ENCODE data around the gene CA12. TPM values are rescaled to one million over a fixed set of nuclear protein-coding genes. Genes with fewer than 3 reads are reported as not detected.

The CA12 gene
- total and polyA plus RNA-seq, 2 of the 8 experiments (the other 6 are each of a cell fraction or from before 2014, with no cell fraction given) = 4.7 to 4.9 TPM

DNA sequence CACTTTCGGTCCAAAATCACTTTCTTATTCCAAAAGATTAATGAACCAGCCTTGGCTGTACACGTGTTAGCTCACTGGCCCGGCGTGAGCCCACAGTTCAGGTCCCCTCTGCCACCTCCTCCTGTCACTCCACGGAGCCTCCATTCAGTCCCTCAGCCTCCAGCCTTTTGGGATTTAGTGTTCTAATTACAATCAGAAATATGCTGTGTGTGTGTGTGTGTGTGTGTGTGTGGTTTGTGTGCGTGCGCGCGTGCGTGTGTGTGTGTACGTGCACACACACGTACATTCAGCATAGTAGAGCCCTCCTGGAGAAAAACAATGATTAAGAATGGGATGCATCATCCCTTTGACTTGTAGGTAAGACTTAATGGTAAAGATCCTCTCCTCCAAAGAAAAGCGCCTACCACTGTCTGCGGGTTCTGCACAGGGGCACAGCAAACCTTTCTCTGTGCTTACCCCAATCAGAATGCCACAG lies 801 bp downstream of the CA12 start (continued):
- TF ChIP-seq, protein P1, sequence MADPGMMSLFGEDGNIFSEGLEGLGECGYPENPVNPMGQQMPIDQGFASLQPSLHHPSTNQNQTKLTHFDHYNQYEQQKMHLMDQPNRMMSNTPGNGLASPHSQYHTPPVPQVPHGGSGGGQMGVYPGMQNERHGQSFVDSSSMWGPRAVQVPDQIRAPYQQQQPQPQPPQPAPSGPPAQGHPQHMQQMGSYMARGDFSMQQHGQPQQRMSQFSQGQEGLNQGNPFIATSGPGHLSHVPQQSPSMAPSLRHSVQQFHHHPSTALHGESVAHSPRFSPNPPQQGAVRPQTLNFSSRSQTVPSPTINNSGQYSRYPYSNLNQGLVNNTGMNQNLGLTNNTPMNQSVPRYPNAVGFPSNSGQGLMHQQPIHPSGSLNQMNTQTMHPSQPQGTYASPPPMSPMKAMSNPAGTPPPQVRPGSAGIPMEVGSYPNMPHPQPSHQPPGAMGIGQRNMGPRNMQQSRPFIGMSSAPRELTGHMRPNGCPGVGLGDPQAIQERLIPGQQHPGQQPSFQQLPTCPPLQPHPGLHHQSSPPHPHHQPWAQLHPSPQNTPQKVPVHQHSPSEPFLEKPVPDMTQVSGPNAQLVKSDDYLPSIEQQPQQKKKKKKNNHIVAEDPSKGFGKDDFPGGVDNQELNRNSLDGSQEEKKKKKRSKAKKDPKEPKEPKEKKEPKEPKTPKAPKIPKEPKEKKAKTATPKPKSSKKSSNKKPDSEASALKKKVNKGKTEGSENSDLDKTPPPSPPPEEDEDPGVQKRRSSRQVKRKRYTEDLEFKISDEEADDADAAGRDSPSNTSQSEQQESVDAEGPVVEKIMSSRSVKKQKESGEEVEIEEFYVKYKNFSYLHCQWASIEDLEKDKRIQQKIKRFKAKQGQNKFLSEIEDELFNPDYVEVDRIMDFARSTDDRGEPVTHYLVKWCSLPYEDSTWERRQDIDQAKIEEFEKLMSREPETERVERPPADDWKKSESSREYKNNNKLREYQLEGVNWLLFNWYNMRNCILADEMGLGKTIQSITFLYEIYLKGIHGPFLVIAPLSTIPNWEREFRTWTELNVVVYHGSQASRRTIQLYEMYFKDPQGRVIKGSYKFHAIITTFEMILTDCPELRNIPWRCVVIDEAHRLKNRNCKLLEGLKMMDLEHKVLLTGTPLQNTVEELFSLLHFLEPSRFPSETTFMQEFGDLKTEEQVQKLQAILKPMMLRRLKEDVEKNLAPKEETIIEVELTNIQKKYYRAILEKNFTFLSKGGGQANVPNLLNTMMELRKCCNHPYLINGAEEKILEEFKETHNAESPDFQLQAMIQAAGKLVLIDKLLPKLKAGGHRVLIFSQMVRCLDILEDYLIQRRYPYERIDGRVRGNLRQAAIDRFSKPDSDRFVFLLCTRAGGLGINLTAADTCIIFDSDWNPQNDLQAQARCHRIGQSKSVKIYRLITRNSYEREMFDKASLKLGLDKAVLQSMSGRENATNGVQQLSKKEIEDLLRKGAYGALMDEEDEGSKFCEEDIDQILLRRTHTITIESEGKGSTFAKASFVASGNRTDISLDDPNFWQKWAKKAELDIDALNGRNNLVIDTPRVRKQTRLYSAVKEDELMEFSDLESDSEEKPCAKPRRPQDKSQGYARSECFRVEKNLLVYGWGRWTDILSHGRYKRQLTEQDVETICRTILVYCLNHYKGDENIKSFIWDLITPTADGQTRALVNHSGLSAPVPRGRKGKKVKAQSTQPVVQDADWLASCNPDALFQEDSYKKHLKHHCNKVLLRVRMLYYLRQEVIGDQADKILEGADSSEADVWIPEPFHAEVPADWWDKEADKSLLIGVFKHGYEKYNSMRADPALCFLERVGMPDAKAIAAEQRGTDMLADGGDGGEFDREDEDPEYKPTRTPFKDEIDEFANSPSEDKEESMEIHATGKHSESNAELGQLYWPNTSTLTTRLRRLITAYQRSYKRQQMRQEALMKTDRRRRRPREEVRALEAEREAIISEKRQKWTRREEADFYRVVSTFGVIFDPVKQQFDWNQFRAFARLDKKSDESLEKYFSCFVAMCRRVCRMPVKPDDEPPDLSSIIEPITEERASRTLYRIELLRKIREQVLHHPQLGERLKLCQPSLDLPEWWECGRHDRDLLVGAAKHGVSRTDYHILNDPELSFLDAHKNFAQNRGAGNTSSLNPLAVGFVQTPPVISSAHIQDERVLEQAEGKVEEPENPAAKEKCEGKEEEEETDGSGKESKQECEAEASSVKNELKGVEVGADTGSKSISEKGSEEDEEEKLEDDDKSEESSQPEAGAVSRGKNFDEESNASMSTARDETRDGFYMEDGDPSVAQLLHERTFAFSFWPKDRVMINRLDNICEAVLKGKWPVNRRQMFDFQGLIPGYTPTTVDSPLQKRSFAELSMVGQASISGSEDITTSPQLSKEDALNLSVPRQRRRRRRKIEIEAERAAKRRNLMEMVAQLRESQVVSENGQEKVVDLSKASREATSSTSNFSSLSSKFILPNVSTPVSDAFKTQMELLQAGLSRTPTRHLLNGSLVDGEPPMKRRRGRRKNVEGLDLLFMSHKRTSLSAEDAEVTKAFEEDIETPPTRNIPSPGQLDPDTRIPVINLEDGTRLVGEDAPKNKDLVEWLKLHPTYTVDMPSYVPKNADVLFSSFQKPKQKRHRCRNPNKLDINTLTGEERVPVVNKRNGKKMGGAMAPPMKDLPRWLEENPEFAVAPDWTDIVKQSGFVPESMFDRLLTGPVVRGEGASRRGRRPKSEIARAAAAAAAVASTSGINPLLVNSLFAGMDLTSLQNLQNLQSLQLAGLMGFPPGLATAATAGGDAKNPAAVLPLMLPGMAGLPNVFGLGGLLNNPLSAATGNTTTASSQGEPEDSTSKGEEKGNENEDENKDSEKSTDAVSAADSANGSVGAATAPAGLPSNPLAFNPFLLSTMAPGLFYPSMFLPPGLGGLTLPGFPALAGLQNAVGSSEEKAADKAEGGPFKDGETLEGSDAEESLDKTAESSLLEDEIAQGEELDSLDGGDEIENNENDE (IDR thresholded peaks at IDR 0.05; ENCODE audit: insufficient replicate concordance, low read length) = no peak
- no peak for TF ChIP-seq RXRA (IDR thresholded peaks at IDR 0.05; ENCODE audit: insufficient read depth, low read depth, low read length)
- TF ChIP-seq, protein P2, sequence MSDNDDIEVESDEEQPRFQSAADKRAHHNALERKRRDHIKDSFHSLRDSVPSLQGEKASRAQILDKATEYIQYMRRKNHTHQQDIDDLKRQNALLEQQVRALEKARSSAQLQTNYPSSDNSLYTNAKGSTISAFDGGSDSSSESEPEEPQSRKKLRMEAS (IDR thresholded peaks at IDR 0.05) = no peak
